OCI-LY1 (cell line): ENCODE data around the gene CEP250.
A peak's percentile ranks its signal among the peaks of the same experiment; 100 is the strongest.

ENCODE experiments used
- H2AFZ ChIP-seq: fragments of 200-600 bp; sonication (generic), shearing (Covaris generic); 2 replicates; pipeline ENCODE4 v1.6.0; 2014; ENCODE audit warnings: antibody characterized with exemption, mild to moderate bottlenecking, low read length
- H3F3A ChIP-seq: fragments of 200-600 bp; sonication (generic), shearing (Covaris generic); 2 replicates; pipeline ENCODE4 v1.6.0; 2014; ENCODE audit warnings: mild to moderate bottlenecking, antibody characterized with exemption, low read length, moderate library complexity; ENCODE audit not compliant: insufficient read depth
- H3K27ac ChIP-seq: fragments of 200-600 bp; sonication (generic); 2 replicates; pipeline ENCODE4 v1.5.1; 2014; ENCODE audit warnings: low read length, mixed run types, mild to moderate bottlenecking, low read depth; ENCODE audit not compliant: poor library complexity, severe bottlenecking
- H3K27me3 ChIP-seq: fragments of 200-600 bp; sonication (generic); 2 replicates; pipeline ENCODE4 v1.6.0; 2014; ENCODE audit warnings: antibody characterized with exemption, mild to moderate bottlenecking, low read length, moderate library complexity; ENCODE audit not compliant: insufficient read depth
- H3K36me3 ChIP-seq: fragments of 200-600 bp; sonication (generic); 2 replicates; pipeline ENCODE4 v1.6.1; 2014; ENCODE audit warnings: mild to moderate bottlenecking, antibody characterized with exemption, low read length, moderate library complexity, mixed read lengths; ENCODE audit not compliant: insufficient read depth
- H3K4me1 ChIP-seq: fragments of 200-600 bp; sonication (generic); 2 replicates; pipeline ENCODE4 v1.5.1; 2014; ENCODE audit warnings: mild to moderate bottlenecking, low read length, moderate library complexity; ENCODE audit not compliant: insufficient read depth, severe bottlenecking
- H3K4me2 ChIP-seq: fragments of 200-600 bp; sonication (generic), shearing (Covaris generic); 2 replicates; pipeline ENCODE4 v1.6.1; 2014; ENCODE audit warnings: low read length
- H3K4me3 ChIP-seq: fragments of 200-600 bp; sonication (generic); 2 replicates; pipeline ENCODE4 v1.5.1; 2014; ENCODE audit warnings: low read length, low read depth, mild to moderate bottlenecking, mixed read lengths; ENCODE audit not compliant: poor library complexity, severe bottlenecking
- H3K79me2 ChIP-seq: fragments of 200-600 bp; shearing (Covaris generic); 2 replicates; pipeline ENCODE4 v1.6.1; 2016; ENCODE audit warnings: mixed run types, low read length, mixed read lengths; ENCODE audit not compliant: insufficient read depth
- H3K9ac ChIP-seq: fragments of 200-600 bp; sonication (generic), shearing (Covaris generic); 2 replicates; pipeline ENCODE4 v1.6.1; 2014; ENCODE audit warnings: mild to moderate bottlenecking, low read length, mixed read lengths
- H3K9me2 ChIP-seq: fragments of 200-600 bp; sonication (generic), shearing (Covaris generic); 2 replicates; pipeline ENCODE4 v1.6.1; 2014; ENCODE audit warnings: low read depth, mild to moderate bottlenecking, low read length, mixed read lengths
- H3K9me3 ChIP-seq: fragments of 200-600 bp; shearing (Covaris generic); 2 replicates; pipeline ENCODE4 v1.6.1; 2014; ENCODE audit warnings: low read length, mixed read lengths
- H4K20me1 ChIP-seq: fragments of 200-600 bp; sonication (generic), shearing (Covaris generic); 2 replicates; pipeline ENCODE4 v1.6.0; 2016; ENCODE audit warnings: mild to moderate bottlenecking, low read length; ENCODE audit not compliant: insufficient read depth
- CTCF ChIP-seq: fragments of 200-600 bp; sonication (generic), shearing (Covaris generic); IDR thresholded peaks from 2 replicates; pipeline ENCODE4 v1.5.1; 2017; ENCODE audit warnings: mild to moderate bottlenecking, antibody characterized with exemption, low read length, moderate library complexity, mixed read lengths
- EZH2 ChIP-seq: fragments of 200-600 bp; sonication (generic), shearing (Covaris generic); IDR thresholded peaks from 2 replicates; pipeline ENCODE4 v1.8.0; 2017; ENCODE audit warnings: borderline replicate concordance, mixed run types, mild to moderate bottlenecking, antibody characterized with exemption, low read length, moderate library complexity, mixed read lengths

Gene CEP250

GRCh38 chr20:35461620-35462019, 6.2 kb downstream of the CEP250 start:
- no peaks in the 10 kb centered on the region for H4K20me1 ChIP-seq
- no peak overlapping the region for H3K9ac ChIP-seq
- H3K79me2 ChIP-seq: no peaks in the 10 kb centered on the region
- no peaks in the 10 kb centered on the region for H3K9me2 ChIP-seq
- H3K4me1 ChIP-seq: peaks cover 37% of the 10 kb centered on the region
- H3K27me3 ChIP-seq: no peaks in the 10 kb centered on the region
- peaks cover 47% of the 10 kb centered on the region; the same call in 1 of the 2 replicates for H3K36me3 ChIP-seq
- no peak overlapping the region for H3K4me3 ChIP-seq
- TF ChIP-seq EZH2: no peak
- peak overlapping the region; percentile 70 for H3K27ac ChIP-seq
- no peaks in the 10 kb centered on the region for H3F3A ChIP-seq
- no peaks in the 10 kb centered on the region for H3K9me3 ChIP-seq
- peak overlapping the region; percentile 1; the same call in 1 of the 2 replicates for H3K4me2 ChIP-seq
- no peak overlapping the region for H2AFZ ChIP-seq

GRCh38 chr20:35462351-35462750, 7.0 kb downstream of the CEP250 start:
- Histone ChIP-seq H3K27me3 (no peaks in the 10 kb centered on the region), H3K27ac (peak overlapping the region; percentile 70), H3K9me2 (no peaks in the 10 kb centered on the region), H3K9ac (no peak overlapping the region), H3K9me3 (no peaks in the 10 kb centered on the region), H3K36me3 (peaks cover 51% of the 10 kb centered on the region; the same call in 1 of the 2 replicates), H2AFZ (no peak overlapping the region), H3F3A (no peaks in the 10 kb centered on the region), H3K79me2 (no peaks in the 10 kb centered on the region), H4K20me1 (no peaks in the 10 kb centered on the region), H3K4me3 (no peak overlapping the region), H3K4me1 (peaks cover 30% of the 10 kb centered on the region), H3K4me2 (peak overlapping the region; percentile 1; the same call in 1 of the 2 replicates)
- TF ChIP-seq EZH2 (no peak), CTCF (no peak)

- Histone ChIP-seq H3K27ac (peak overlapping the region; percentile 12), H3K4me2 (no peak overlapping the region)
Observed at GRCh38 chr20:35463455-35464300, 8.3 kb downstream of the CEP250 start.

More at GRCh38 chr20:35463455-35464300, 8.3 kb downstream of the CEP250 start:
- Histone ChIP-seq H3K79me2 (no peaks in the 10 kb centered on the region), H3K9me2 (no peaks in the 10 kb centered on the region), H2AFZ (no peak overlapping the region), H3K4me3 (no peak overlapping the region), H3K9me3 (no peaks in the 10 kb centered on the region), H3F3A (no peaks in the 10 kb centered on the region), H4K20me1 (no peaks in the 10 kb centered on the region), H3K4me1 (peaks cover 19% of the 10 kb centered on the region), H3K27me3 (no peaks in the 10 kb centered on the region), H3K36me3 (peaks cover 61% of the 10 kb centered on the region; the same call in 1 of the 2 replicates), H3K9ac (no peak overlapping the region)
- TF ChIP-seq EZH2: no peak
- TF ChIP-seq CTCF: peak; percentile 95
